ENCODE measurements around the gene RPRM. TPM values are rescaled to one million over a fixed set of nuclear protein-coding genes. Genes with fewer than 3 reads are reported as not detected.
A peak's percentile ranks its signal among the peaks of the same experiment; 100 is the strongest.

The RPRM gene
- total and polyA plus RNA-seq, 2 of the 13 experiments (the other 11 are each of a cell fraction or from before 2014, with no cell fraction given): not detected

GRCh38 chr2:153478289-153479261 lies at the start of gene RPRM (continued):
- peak; percentile 18; the same call in 1 of the 2 replicates for TF ChIP-seq ZNF512 (CRISPR knock-in tag; IDR thresholded peaks at IDR 0.05)
- no peak for TF ChIP-seq ETS1 (CRISPR knock-in tag; IDR thresholded peaks at IDR 0.05)
- TF ChIP-seq ZNF512B (CRISPR knock-in tag; IDR thresholded peaks at IDR 0.05; ENCODE audit: borderline replicate concordance): no peak
- TF ChIP-seq ZNF784 (CRISPR knock-in tag; IDR thresholded peaks at IDR 0.05; ENCODE audit: borderline replicate concordance): 0 out of 2 replicates have a peak, but pooled peaks have one; percentile 17
- 0 out of 2 replicates have a peak, but pooled peaks have one; percentile 15 for TF ChIP-seq KDM3A (CRISPR knock-in tag; IDR thresholded peaks at IDR 0.05; ENCODE audit: low read depth)
- TF ChIP-seq RORA (CRISPR knock-in tag; IDR thresholded peaks at IDR 0.05): no peak
- TF ChIP-seq MTF1 (CRISPR knock-in tag; IDR thresholded peaks at IDR 0.05): no peak
- no peak for TF ChIP-seq TBP (CRISPR knock-in tag; IDR thresholded peaks at IDR 0.05)
- TF ChIP-seq ZNF276 (CRISPR knock-in tag; IDR thresholded peaks at IDR 0.05; ENCODE audit: low read depth): 0 out of 2 replicates have a peak, but pooled peaks have one; percentile 50
- no peak for TF ChIP-seq KLF11 (CRISPR knock-in tag; IDR thresholded peaks at IDR 0.05)
- no peak for TF ChIP-seq SIN3B (IDR thresholded peaks at IDR 0.05; ENCODE audit: low read length)
- TF ChIP-seq ZNF12 (CRISPR knock-in tag; IDR thresholded peaks at IDR 0.05): no peak
- TF ChIP-seq ZNF136 (CRISPR knock-in tag; IDR thresholded peaks at IDR 0.05; ENCODE audit: low read depth): no peak
- no peak for TF ChIP-seq SP1 (IDR thresholded peaks at IDR 0.05)
- 0 out of 2 replicates have a peak, but pooled peaks have one; percentile 34 for TF ChIP-seq SP1 (CRISPR knock-in tag; IDR thresholded peaks at IDR 0.05)
- no peak for TF ChIP-seq ARID3A (IDR thresholded peaks at IDR 0.05; ENCODE audit: low read depth, low read length)
- TF ChIP-seq KAT7 (CRISPR knock-in tag; IDR thresholded peaks at IDR 0.05; ENCODE audit: borderline replicate concordance): no peak
- no peak for TF ChIP-seq ZBTB7A (CRISPR knock-in tag; IDR thresholded peaks at IDR 0.05)
- 0 out of 2 replicates have a peak, but pooled peaks have one; percentile 2 for TF ChIP-seq FOSL2 (CRISPR knock-in tag; IDR thresholded peaks at IDR 0.05)

Data from HepG2 (cell line).